Measurements from ENCODE around the gene GRAMD1A.
"Not testable (repeated sequence)": the region's sequence is repeated elsewhere in the genome, so short reads cannot be mapped to it uniquely, and the experiment has no call there.

The GRAMD1A gene

GRCh38 chr19:35011737-35012682, 11.9 kb downstream of the GRAMD1A start:
- DNase-seq (ENCODE audit: low read depth, low spot score) = no peak
- H3K27ac ChIP-seq = no peak overlapping the region
- peaks cover 34% of the 10 kb centered on the region; the same call in 1 of the 2 replicates for H3K36me3 ChIP-seq (ENCODE audit: insufficient read depth, low read length)
- no peak overlapping the region for H3K9ac ChIP-seq (ENCODE audit: insufficient read length)
- H3K9me3 ChIP-seq (ENCODE audit: low read depth, low read length) = no peaks in the 10 kb centered on the region
- H3K4me3 ChIP-seq = no peak overlapping the region
- no peak for TF ChIP-seq EZH2 (IDR thresholded peaks at IDR 0.05)
- TF ChIP-seq FOXP2 (optimal IDR thresholded peaks at IDR 0.05; ENCODE audit: control extremely low read depth, extremely low read length, insufficient read depth) = no peak
- TF ChIP-seq POLR2AphosphoS5 (IDR thresholded peaks at IDR 0.05; ENCODE audit: borderline replicate concordance, low read depth, low read length) = no peak

- Histone ChIP-seq H3K36me3 (ENCODE audit: insufficient read depth, low read length) (peaks cover 40% of the 10 kb centered on the region; the same call in 1 of the 2 replicates), H3K9me3 (ENCODE audit: low read depth, low read length) (no peaks in the 10 kb centered on the region), H3K4me3 (no peak overlapping the region), H3K27ac (no peak overlapping the region), H3K9ac (ENCODE audit: insufficient read length) (no peak overlapping the region)
- no peak for DNase-seq (ENCODE audit: low read depth, low spot score)
- TF ChIP-seq EZH2 (IDR thresholded peaks at IDR 0.05) (no peak), POLR2AphosphoS5 (IDR thresholded peaks at IDR 0.05; ENCODE audit: borderline replicate concordance, low read depth, low read length) (no peak; the same call in 1 of the 2 replicates), FOXP2 (optimal IDR thresholded peaks at IDR 0.05; ENCODE audit: control extremely low read depth, extremely low read length, insufficient read depth) (no peak)
Measured at GRCh38 chr19:35013041-35013819, 13.1 kb downstream of the GRAMD1A start.

- H3K36me3 ChIP-seq (ENCODE audit: insufficient read depth, low read length) = peaks cover 48% of the 10 kb centered on the region; the same call in 1 of the 2 replicates
- no peak overlapping the region for H3K9ac ChIP-seq (ENCODE audit: insufficient read length)
- TF ChIP-seq POLR2AphosphoS5 (IDR thresholded peaks at IDR 0.05; ENCODE audit: borderline replicate concordance, low read depth, low read length) = no peak
- no peak for TF ChIP-seq EZH2 (IDR thresholded peaks at IDR 0.05)
- TF ChIP-seq FOXP2 (optimal IDR thresholded peaks at IDR 0.05; ENCODE audit: control extremely low read depth, extremely low read length, insufficient read depth) = no peak
- no peaks in the 10 kb centered on the region for H3K9me3 ChIP-seq (ENCODE audit: low read depth, low read length)
- H3K4me3 ChIP-seq = no peak overlapping the region
- no peak overlapping the region for H3K27ac ChIP-seq
- no peak for DNase-seq (ENCODE audit: low read depth, low spot score)
Measured at GRCh38 chr19:35013820-35014754, 14.0 kb downstream of the GRAMD1A start.

- not testable (repeated sequence) for DNase-seq (ENCODE audit: low read depth, low spot score); H3K27ac ChIP-seq; H3K9me3 ChIP-seq (ENCODE audit: low read depth, low read length); H3K9ac ChIP-seq (ENCODE audit: insufficient read length); H3K4me3 ChIP-seq
- H3K36me3 ChIP-seq (ENCODE audit: insufficient read depth, low read length) = peaks cover 50% of the 10 kb centered on the region; the same call in 1 of the 2 replicates
Measured at GRCh38 chr19:35014774-35015173, 14.7 kb downstream of the GRAMD1A start.

- Histone ChIP-seq H3K27ac (no peak overlapping the region), H3K9ac (ENCODE audit: insufficient read length) (no peak overlapping the region), H3K9me3 (ENCODE audit: low read depth, low read length) (no peaks in the 10 kb centered on the region), H3K36me3 (ENCODE audit: insufficient read depth, low read length) (peaks cover 46% of the 10 kb centered on the region; the same call in 1 of the 2 replicates), H3K4me3 (no peak overlapping the region)
- DNase-seq (ENCODE audit: low read depth, low spot score) = no peak
- TF ChIP-seq EZH2 (IDR thresholded peaks at IDR 0.05) = no peak
- TF ChIP-seq POLR2AphosphoS5 (IDR thresholded peaks at IDR 0.05; ENCODE audit: borderline replicate concordance, low read depth, low read length) = no peak
- no peak for TF ChIP-seq FOXP2 (optimal IDR thresholded peaks at IDR 0.05; ENCODE audit: control extremely low read depth, extremely low read length, insufficient read depth)
Measured at GRCh38 chr19:35015270-35015953, 15.3 kb downstream of the GRAMD1A start.

GRCh38 chr19:35015954-35016351, 15.8 kb downstream of the GRAMD1A start:
- no peak for DNase-seq (ENCODE audit: low read depth, low spot score)
- Histone ChIP-seq H3K27ac (no peak overlapping the region), H3K4me3 (no peak overlapping the region), H3K36me3 (ENCODE audit: insufficient read depth, low read length) (peaks cover 49% of the 10 kb centered on the region; the same call in 1 of the 2 replicates), H3K9ac (ENCODE audit: insufficient read length) (no peak overlapping the region), H3K9me3 (ENCODE audit: low read depth, low read length) (no peaks in the 10 kb centered on the region)
- TF ChIP-seq EZH2 (IDR thresholded peaks at IDR 0.05) = no peak
- TF ChIP-seq FOXP2 (optimal IDR thresholded peaks at IDR 0.05; ENCODE audit: control extremely low read depth, extremely low read length, insufficient read depth) = no peak
- no peak for TF ChIP-seq POLR2AphosphoS5 (IDR thresholded peaks at IDR 0.05; ENCODE audit: borderline replicate concordance, low read depth, low read length)

- Histone ChIP-seq H3K9me3 (ENCODE audit: low read depth, low read length) (no peaks in the 10 kb centered on the region), H3K9ac (ENCODE audit: insufficient read length) (no peak overlapping the region), H3K36me3 (ENCODE audit: insufficient read depth, low read length) (peaks cover 42% of the 10 kb centered on the region; the same call in 1 of the 2 replicates), H3K27ac (no peak overlapping the region), H3K4me3 (no peak overlapping the region)
- no peak for DNase-seq (ENCODE audit: low read depth, low spot score)
- TF ChIP-seq FOXP2 (optimal IDR thresholded peaks at IDR 0.05; ENCODE audit: control extremely low read depth, extremely low read length, insufficient read depth) (no peak), EZH2 (IDR thresholded peaks at IDR 0.05) (no peak), POLR2AphosphoS5 (IDR thresholded peaks at IDR 0.05; ENCODE audit: borderline replicate concordance, low read depth, low read length) (no peak)
Measured at GRCh38 chr19:35017507-35017906, 17.4 kb downstream of the GRAMD1A start.
